Measurements from ENCODE around the gene RAPGEF4.
"Not testable (repeated sequence)": the region's sequence is repeated elsewhere in the genome, so short reads cannot be mapped to it uniquely, and the experiment has no call there.

Gene RAPGEF4

DNA sequence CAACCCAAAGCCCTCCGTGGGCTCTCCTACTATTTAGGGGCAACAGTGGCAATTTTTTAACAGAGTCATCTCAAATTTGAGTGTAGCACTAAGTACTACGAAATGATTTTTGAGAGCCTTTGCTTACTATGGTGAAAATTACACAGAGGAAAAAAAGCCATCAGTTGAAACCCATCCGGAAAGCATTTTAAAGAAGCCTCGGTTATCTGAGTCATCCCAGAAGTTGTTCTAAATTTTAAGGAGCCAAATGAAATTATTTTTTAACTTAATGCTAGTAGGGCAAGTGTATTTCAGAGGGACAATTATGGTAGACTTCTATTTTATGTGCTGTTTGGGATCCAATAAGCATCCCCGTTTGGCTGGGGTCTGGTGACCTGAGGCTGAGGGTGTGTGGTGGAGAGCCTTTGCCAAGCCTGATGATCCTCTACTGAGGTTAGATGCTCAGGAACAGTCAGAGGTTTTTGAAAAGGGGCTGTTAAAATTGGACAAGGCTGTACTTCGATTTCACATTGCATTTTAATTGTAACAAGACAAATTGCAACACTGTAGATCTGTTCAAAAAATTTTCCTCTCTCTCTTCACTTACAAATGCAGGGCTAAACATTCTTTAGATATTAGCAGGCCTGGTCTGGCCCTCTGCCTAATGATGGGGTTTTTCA, 47.0 kb downstream of the RAPGEF4 start:
- no peak for DNase-seq

GRCh38 chr2:172783165-172783898, 47.7 kb downstream of the RAPGEF4 start:
- DNase-seq = no peak

- DNase-seq = no peak
Measured at GRCh38 chr2:172788871-172789270, 53.2 kb downstream of the RAPGEF4 start.

DNA sequence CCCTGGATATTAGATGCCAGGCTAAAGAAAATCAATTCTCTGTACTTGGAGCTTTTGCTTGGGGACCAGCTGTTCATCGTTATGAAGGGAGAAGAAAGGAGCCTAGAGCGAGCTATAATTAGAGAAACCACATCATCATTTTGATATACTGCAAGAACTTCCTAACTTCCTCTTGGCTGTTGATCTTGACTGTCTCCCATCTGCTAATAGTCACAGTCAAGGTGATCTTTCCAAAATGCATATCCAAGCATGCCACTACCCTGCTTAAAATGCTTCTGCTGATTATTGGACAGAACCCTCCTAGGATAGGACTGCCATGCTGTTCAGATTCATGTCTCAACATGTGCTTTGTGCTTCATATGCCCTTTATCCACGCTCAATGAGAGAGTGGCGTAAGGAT, 54.8 kb downstream of the RAPGEF4 start:
- DNase-seq = no peak

GRCh38 chr2:172791953-172792352, 56.3 kb downstream of the RAPGEF4 start:
- DNase-seq = no peak

DNA sequence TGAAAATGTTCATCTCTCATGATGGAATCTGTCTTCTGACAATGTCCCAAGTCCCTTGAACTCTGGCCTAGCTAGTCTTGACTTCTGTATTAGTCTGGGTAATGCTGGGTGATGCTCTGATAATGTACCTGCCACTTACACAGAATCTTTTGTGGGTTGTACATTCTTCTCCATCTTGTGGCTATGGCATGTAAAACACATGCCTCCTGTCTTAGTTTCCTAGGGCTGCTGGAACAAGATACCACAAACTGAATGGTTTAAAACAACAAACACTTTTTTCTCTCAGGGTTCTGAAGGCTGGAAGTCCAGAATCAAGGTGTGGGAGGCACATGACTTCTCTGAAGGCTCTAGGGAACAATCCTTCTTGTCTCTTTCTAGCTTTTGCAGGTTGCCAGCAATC, 57.1 kb downstream of the RAPGEF4 start:
- DNase-seq = no peak

- DNase-seq = not testable (repeated sequence)
Measured at GRCh38 chr2:172803308-172803707, 67.7 kb downstream of the RAPGEF4 start.

GRCh38 chr2:172804423-172804822, 68.8 kb downstream of the RAPGEF4 start:
- peak in 1 of 2 experiments; percentile 42 for DNase-seq

DNA sequence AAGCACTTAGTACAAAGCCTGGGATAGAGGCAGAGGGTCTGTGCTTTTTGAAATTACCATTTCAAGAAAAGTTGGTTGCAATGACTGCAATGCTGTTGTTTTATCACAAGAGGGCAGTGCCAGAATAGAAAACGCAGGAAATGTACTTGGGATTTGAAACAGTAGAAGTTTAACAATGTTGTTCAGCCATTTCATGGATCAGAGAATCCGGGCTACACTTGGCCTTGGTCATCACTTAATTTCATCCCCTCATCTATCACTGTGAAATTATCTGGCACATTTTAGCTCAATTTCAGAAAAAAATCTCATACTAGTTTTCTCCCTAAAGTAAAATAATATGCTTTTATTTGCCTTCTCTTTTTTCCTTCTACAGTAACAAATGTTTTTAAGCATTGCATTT, 70.8 kb downstream of the RAPGEF4 start:
- peak; percentile 20 to 63 for DNase-seq

GRCh38 chr2:172806996-172807395, 71.4 kb downstream of the RAPGEF4 start:
- DNase-seq = no peak

DNA sequence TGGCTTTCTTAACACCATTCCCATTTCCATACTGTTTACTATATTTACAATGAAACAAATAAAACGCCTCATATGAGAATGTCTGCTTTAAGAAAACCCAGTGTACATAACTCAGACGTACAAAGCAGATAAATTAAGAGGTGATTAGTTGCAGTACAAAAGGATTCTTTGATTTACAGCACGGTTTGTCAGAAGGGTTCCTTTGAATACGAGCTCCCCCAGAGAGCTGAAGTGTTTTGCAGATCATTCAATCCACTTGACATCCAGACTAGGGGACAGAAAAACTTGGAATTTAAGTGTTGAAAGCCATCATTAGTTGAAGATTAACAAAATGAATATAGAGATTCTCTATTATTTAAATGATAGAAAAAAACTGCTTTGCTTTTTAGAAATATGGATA, 72.5 kb downstream of the RAPGEF4 start:
- DNase-seq = no peak

DNA sequence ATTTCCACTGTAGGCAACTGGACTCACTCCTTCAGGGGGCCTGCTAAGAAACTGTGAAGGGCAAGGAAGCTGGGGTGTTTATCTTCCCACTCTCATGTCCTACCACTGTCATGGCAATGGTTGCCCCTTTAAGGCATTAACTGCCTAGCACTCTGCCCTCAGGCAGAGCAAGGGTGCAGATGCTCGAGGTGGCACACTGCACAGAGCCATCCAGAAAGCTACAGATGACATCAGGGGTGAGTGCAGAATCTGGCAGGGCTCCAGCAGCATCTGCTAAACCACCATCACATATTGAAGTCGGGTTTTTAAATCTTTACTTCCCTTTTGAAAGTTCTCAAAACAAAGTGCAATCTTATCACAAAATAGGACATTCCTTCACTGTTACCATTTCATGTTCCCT, 75.4 kb downstream of the RAPGEF4 start:
- DNase-seq = peak; percentile 15 to 63

DNA sequence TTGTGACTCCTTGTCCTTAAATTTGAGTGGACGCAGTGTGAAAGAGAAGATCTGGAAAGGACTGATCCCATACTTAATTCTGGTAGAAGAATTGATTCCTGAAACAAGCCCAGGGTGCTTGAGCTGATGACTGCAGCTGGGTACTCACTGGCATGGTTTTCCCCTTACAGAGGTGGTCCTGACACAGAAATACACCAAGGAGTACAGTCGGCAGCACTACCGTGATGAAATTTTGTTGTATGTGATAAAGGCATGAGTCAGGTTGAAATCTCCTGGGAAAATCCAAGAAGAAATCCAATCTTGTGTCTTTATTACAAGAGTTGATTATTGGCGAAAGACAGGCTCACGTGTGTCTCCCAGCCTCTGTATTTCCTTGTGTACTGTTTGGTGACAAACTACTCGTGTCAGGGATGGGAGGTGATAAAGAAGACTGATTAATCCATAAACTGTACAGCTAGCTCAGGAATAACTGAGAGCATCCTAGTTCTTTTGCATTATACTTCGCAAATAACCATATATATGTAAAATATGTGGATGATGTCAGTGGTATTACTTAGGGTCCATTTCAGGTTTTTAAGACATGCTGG, 76.6 kb downstream of the RAPGEF4 start:
- no peak for DNase-seq

GRCh38 chr2:172813314-172813888, 77.8 kb downstream of the RAPGEF4 start:
- peak in 1 of 2 experiments; percentile 30 for DNase-seq

DNA sequence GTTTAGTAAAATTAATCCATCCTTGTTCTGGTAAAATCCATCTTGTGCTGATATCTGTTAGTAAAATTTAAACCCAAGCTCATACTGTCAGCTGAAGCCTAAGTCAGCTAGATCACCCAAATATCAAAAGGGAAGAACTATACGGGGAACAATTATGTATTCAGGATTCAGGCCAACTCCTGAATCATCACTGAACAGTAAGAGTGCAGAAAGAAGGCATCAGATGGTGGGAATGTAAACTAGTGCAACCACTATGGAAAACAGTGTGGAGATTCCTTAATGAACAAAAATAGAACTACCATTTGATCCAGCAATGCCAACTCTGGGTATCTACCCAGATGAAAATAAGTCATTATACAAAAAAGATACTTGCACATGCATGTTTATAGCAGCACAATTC, 81.8 kb downstream of the RAPGEF4 start:
- DNase-seq = no peak

DNA sequence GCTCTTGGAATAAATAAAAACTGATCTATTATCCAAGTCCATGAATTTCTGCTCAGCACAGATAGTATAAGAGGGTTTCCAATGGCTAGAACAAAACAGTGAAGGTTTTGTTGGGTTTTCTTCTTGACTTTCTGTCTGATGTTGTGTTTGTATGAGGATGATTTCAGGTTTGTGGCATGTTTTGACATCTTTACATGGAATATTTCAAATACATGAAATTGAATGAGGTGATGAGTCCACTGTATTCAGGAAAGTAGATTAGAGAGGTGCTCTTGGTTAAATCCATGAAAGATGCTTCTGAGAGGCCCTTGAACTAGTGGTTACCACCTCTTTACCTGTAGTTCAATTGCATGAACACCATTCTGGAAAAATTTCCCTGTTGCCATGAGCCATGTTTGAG, 84.3 kb downstream of the RAPGEF4 start:
- no peak for DNase-seq

DNA sequence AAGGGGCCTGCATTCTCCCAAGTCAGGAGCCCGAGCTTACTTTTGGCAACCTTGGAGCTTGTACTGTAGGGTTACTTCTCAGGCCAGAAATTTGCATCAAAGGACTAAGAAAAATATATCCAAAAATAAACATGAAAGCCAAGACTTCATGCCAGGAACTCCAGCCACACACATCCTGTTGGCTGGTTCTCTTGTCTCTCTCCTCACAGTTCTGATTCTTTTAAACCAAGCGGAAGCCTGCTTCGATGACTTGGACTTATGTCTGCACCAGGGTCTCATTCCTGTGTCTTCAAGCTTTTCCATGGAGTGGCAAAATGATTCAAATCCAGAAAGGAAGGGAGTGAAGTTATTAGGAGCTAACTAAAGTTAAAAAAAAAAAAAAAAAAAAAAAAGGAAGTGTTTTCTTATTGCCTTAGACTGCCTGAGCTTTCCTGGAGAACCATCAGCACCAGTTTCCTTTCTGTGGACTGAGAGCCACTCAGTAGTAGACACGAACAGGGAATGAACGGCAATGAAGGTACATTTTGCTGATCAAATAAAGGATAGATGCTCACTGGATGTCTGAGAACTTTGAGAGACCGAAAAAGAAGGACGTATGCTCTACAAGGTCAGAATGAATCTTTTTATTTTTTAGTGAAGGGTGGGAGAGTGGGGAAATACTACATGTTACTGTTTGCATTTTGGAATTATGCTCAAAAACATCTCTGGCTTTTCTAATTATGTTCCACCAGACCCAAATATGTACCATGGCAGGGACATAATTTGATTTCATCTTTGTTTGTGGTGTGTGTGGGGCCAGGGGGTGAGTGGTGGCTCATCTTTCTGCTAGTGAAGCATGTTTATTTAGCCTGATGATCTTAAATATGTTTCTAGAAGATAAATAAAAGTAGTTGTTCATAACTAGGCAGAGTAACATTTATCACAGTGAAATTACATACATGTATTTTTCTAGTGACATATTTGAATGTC, 86.0 kb downstream of the RAPGEF4 start:
- no peak for DNase-seq

DNA sequence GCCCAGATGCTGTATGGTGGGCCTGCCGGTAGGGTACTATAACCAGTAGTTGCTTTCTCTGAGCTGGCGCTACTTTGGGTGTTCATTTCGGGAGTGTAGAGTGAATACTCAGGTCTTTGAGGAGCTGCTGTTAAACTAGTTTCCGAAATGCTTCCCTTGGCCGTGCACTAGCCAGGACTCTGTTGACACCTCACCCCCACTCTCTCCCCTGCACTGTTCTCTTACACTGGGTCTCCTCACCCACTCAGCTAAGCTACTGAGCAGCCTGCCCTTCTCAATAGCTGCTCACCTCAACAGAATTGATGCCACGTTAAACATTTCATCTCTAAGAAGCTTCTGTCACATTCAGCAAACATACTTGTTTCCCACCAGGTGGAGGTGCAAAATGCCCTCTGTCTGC, 86.9 kb downstream of the RAPGEF4 start:
- no peak for DNase-seq

GRCh38 chr2:172823261-172823850, 87.7 kb downstream of the RAPGEF4 start:
- DNase-seq = no peak

- no peak for DNase-seq
Measured at GRCh38 chr2:172826522-172826921, 90.9 kb downstream of the RAPGEF4 start.

DNA sequence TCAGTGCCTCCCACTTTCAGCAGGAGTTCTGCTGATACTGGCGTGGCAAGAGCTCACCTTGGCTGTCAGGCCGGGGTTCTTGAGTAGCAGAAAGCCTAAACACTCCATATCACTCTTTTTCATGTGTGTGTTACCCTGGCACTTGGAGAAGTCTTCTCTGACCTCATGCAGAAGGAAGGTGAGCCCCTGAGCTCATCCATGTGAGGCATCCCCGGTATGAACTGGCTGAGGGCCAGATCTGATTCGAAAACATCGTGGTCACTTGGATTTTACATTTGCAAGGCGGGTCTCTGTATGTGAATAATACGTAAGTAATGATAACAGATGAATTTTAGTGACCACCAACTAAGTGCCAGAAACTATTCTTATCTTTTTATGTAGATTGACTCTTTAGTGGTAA, 93.6 kb downstream of the RAPGEF4 start:
- no peak for DNase-seq

- no peak for DNase-seq
Measured at GRCh38 chr2:172830482-172830881, 94.8 kb downstream of the RAPGEF4 start.
